ENCODE data around the gene LRRC32. TPM values are rescaled to one million over a fixed set of nuclear protein-coding genes. Genes with fewer than 3 reads are reported as not detected.
A peak's percentile ranks its signal among the peaks of the same experiment; 100 is the strongest.

LRRC32 gene
- total RNA-seq, 2 donors from 2014 or later = 12.5 to 15.6 TPM

DNA sequence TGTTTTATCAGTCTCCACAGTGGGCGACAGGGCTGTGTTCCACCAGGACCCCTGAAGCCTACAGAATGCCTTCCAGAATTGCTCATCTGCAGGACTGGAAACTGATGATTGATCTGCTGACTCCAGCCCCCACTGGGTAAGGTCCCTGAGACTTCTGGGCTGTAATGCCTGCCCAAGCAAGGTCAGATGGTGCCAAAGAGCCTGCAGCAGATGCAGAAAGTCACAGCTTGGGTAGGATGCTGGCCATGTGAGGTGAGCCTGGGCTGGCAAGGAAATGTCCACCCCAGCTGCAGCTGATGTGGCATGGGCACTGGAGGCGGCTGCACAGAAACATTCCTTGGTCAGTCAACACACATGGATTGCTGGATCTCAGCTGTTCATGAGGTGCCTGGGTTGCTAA lies 30.9 kb downstream of the LRRC32 start:
- intact Hi-C loops (cut with DNase I, micrococcal nuclease) = no loop called here
- no peak for ATAC-seq
- no peak for DNase-seq

DNA sequence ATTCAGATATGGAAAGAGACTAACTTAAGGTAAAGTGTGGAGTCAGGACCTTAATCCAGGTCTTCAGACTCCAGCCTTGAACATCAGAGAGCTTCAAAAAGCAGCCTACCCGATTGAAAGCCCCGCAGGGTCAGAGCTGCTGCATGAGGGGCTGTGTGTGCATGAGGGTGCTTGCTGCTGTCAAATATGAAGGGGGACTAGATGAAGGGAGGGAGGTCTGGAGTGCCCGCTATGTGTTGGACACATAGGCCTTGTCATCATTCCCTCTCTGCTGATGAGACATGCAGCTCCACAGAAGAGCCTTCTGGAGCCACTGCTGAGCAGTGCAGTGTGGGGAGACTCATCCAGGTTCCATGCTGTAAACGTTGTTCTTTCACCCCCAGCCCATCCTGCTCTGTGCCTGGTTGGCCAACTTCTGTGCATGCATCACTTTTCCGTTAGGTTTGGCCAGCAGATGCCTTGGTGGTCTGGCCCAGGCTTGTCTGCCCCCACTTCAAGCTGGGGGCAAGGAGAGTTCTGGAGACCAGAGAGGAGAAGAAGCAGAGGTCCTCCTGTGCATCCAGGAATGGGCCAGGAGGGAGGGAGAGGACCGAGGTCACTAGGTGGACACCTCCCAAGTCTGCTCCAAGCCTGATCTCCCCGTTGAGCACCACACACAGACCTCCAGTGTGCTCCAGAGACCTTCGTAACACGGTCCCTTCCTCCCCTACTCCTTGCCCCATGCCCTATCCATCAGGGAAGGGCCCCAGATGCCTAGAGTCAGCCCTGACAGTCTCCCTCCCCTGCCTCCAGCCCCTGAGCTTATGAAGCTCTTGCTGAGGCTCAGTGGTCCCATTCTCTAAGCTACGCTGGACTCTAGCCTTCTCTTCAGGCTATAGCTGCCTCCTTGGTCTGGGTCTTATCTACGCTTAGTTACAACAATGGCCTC lies 32.0 kb downstream of the LRRC32 start:
- no peak for DNase-seq
- intact Hi-C loops (cut with DNase I, micrococcal nuclease) = no loop called here
- ATAC-seq = no peak

DNA sequence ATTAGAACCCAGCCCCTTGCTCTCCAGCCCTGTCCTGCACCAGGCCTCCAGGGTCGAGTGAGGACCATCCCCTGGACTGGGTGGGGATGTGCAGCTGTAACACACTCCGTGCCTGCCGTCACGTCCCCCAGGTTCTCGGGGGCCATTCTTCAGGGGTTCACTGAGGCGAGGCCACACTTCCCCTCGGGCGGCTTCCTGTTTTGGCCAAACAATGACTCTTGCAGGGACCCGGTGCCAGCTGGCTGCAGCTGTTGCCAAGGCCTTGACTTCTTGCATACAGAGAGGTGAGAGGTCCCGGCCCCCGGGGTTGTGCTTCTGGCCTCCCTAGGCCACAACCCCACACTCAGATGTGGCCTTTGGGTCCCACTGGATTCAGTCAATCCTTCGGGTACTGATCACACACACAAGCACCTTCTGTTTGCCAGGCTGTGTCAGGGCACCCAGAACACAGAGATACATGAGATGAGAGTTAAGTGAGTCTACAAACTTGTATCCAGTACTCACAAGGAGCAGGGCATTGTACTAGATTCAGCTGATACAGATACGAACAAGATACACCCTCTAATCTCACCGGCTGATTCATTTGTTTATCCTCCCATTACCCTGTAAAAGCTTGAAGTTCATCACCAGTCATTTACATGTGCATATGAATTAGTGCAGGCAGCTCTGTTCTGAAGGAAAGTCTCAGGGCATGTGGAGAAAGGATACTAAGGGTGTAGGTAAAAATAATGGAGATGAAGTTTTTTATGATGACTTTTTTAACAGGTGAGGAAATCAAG lies 32.9 kb downstream of the LRRC32 start:
- intact Hi-C loops (cut with DNase I, micrococcal nuclease) = no loop called here
- ATAC-seq (no peak), DNase-seq (peak in 1 of 2 donors; percentile 59)

DNA sequence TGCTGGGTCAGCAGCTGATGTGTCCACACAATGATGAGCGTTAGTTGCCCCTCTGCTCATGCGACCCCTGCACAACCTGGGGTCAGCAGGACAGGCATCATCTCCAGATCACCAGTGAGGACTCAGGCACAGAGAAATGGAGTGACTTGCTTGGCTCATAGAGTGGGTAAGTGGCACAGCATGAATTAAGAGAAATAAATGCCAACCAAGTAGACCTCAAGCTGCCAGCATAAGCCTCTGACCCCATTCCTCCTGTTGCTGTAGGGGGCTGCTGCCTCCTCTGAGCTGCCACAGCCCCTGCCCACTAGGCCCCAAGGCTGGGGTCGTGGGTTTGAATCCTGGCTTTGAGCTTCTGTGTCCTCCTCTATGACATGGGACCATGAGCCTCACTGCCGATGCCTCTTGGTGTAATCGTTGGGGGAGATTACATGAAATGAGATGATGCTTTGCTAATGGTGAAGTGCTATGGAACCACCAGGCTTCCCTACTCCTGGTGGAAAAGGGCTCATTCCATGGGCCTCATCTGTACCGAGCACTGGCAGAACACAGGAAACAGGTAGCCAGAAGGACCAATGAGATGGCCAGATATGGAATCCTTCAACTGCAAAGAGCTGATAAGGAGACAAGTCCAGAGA lies 33.6 kb downstream of the LRRC32 start:
- DNase-seq = no peak
- intact Hi-C loops (cut with DNase I, micrococcal nuclease) = no loop called here
- no peak for ATAC-seq

DNA sequence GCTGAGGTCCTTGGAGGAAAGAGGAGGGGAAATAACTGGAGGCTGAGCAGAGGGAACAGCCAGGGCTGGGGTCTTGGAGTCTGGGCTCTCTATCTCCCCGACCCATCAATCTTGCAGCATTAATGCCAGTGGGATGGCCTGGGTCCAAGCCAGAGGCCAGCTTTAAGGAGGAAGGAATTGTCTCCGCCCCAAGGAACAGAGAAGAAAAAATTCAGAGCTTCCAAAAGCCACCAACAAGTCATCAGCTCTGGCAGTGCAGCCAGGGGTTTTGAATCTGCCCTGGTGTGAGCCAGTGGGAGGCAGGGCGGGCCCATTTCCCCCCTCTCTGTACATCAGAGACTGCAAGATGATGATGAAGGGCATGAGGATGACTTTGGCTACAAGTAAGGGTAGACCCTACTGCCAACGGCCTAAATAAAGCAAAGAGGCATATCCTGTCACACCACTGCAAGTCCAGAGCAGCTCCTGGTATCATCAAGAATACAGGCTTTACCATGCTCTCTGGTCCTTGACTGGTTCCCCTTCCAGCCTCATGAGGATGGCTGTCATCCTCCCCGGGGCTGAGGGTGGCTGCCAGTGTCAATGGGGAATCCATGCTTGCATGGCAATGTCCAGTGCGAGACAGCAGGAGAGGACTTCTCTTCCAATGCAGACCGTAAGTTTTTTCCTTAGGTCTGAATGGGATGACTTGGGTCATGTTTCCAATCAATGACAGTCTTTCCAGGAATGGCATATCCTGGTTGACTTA lies 34.4 kb downstream of the LRRC32 start:
- ATAC-seq (no peak), DNase-seq (no peak)
- intact Hi-C loops (cut with DNase I, micrococcal nuclease) = no loop called here

DNA sequence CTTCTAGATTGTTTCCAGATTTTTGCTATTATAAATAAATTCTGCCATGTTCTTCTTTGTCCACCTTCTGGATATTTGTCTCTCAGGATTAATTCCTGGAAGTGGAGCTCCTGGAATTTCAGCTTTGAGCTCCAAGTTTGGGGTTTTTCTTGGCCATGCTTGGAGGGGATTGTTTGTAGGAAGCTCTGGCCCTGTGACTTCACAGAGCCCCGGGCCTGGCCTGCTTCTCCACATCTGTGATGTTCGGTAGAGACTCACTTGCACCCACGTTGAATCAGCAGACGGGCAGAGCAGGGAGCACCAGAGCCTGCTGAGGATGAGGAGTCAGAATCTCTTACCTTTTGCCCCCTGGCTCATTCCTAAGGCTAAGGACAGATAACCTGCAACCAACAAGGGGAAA lies 35.7 kb downstream of the LRRC32 start:
- no peak for DNase-seq
- no peak for ATAC-seq
- intact Hi-C loops (cut with DNase I, micrococcal nuclease) = no loop called here

DNA sequence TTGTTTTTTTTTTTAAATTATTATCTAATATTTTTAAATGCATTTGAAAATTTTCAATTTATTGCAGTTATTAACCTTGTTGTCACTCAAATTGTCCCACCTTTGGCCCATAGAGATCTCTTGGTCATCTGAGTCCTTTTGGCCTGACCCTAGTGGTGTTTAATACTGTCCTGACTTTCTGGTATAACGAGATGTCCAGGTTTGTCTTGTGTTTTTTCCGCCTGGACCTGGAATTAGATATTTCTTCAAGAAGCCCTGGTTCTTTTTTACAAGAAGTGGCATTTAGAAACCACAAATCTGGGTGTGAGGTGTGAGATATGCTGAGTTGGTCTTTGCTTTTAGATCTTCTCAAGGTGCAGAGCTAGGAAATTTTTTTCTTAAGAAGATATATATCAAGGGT lies 38.1 kb downstream of the LRRC32 start:
- ATAC-seq (no peak), DNase-seq (no peak)
- intact Hi-C loops (cut with DNase I, micrococcal nuclease) = no loop called here

DNA sequence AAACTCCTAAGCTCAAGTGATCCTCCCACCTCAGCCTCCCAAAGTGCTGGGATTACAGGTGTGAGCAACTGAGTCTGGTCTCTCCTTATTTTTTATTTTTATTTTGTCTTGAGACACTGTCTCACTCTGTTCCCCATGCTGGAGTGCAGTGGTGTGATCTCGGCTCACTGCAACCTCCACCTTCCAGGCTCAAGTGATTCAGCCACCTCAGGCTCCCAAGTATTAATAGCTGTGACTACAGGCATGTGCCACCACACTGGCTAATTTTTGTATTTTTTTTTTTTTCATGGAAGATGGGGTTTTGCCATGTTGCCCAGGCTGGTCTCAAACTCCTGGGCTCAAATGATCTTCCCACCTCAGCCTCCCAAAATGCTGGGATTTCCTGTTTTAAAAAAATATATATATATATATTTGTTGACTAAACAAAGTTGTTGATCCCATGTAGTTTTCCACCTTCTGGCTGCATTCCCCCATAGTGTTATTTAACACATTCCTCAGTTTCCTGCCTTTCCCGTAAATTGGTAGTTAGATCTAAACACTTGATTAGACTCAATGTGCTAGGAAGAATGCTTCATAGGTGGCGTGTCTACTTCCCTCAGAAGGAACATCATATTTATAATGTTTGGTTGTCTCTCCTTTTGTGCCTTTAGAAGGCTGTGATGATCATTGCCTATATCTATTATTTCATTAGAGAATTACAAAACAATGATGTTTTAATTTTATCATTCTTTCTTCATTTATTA lies 38.8 kb downstream of the LRRC32 start:
- DNase-seq = no peak
- intact Hi-C loops (cut with DNase I, micrococcal nuclease) = no loop called here
- ATAC-seq = no peak

DNA sequence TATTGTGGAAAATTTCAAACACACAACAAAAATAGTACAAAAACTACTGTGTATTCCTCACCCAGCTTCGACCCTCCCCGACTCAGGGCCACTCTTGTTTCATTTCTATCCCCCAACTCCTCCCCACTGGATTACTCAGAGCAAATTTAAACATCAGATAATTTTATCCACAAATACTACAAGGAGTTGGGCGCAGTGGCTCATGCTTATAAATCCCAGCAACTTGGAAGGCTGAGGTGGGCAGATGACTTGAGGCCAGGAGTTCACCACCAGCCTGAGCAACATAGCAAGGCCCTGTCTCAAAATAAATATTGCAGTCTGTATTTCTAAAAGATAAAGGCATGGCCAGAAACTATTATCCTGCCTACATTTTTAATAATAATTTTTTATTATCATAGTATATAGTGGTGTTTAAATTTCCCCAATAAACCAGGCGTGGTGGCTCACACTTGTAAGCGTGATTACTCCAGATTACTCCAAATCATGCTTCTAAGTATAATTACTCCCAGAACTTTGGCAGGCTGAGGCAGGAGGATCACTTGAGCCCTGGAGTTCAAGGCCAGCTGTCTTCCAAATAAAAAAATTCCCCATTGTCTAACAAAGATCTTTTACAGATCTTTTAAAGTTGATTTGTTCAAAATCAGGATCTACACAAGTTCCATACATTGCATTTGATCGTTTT lies 39.8 kb downstream of the LRRC32 start:
- intact Hi-C loops (cut with DNase I, micrococcal nuclease) = no loop called here
- DNase-seq = no peak
- peak; percentile 20 for ATAC-seq

DNA sequence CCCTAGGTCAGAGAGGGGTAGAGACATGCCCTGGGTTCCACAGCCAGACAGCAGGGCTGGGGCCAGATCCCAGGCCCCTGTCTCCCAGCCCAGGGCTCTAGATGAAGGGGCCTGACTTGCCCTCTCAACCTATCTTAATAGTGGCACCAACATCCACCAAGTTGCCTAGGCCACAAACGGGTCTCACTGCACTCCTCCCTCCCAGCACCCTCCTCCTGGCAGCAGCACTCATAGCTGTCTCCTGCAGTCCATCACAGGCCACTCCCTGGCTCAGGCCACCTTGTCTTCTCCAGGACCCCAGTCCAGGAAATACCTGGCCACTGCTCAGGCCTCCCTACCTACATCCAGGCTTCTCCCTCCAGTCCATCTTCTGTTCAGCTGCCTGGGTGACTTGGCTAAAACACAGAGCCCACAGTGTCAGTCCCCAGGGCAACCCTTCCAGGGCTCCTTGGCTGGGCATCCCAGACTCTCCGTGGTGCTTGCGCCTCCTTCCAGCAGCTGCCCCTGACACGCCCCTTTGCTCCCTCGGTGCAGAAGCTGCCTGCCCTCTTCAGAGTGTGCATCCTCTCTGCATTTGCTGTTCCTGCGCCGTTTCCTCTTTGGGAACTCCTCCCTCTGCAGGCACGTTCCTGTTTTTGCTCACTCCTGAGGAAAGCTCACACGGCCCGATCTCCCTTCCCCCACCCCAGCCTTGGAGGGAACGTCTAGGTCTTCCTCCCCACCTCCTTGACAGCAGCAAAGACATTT lies 40.5 kb downstream of the LRRC32 start:
- DNase-seq = peak; percentile 74 to 84
- intact Hi-C loops (cut with DNase I, micrococcal nuclease) = no loop called here
- peak; percentile 91 for ATAC-seq

DNA sequence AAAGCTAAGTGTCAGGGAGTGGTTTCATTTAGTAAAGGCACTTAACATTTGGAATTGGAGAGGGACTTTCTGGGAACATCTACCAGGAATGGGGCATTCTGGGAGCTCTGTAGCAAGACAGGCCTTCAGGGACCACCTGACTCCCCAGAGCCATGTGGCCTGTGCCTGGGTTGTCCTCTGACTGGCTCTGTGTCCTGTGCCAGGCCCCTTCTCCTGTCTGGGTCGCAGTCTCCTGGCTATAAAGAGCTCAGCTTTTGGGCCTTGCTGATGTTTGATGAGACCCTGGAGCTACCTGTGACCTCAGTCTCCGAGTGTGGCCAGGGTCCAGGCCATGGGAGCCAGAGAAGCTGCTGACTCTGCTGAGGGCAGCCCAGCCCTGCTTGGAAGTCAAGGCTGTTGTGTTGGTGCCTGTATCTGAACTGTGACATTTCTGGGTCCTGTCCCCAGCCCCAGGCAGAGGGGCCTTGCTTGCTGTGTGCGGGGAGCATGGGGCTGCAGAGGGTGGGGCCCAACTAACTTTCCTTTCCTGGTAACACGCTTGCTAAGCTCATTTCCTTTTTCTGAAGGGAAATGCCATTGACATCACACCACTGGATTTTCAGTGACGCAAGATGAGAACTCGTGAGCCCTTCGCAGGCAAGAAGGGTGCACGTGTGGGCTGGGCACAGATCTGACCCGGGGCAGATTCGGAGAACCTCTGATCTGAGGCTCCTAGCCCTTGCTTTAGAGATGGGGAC lies 41.3 kb downstream of the LRRC32 start:
- ATAC-seq (peak; percentile 10), DNase-seq (no peak)
- intact Hi-C loops (cut with DNase I, micrococcal nuclease) = no loop called here

DNA sequence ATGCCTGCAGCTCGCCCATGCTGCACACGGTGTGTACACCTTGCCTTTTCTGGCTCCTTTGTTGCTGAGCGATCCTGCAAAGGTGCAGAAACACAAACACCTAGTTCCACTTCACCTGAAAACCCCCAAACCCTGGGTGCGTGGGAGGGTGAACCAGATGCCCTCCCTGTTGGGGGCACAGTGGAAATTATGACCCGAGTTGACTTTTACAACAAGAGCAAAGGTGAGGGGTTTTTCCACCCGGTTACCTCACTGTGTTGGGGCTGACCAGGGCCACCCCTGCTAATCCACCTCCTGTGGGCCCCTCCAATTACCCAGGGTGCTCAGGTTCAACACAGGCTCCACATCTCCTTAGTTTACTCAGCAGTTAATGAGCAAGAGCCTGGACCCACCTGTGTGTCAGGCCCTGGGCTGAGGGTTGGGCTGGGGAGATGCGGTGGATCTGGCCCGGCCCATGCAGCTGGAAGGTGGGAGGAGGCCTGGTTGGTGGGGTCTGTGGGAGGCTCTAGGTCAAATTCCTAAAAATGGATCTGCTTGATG lies 42.1 kb downstream of the LRRC32 start:
- intact Hi-C loops (cut with DNase I, micrococcal nuclease) = no loop called here
- ATAC-seq = no peak
- DNase-seq = no peak

DNA sequence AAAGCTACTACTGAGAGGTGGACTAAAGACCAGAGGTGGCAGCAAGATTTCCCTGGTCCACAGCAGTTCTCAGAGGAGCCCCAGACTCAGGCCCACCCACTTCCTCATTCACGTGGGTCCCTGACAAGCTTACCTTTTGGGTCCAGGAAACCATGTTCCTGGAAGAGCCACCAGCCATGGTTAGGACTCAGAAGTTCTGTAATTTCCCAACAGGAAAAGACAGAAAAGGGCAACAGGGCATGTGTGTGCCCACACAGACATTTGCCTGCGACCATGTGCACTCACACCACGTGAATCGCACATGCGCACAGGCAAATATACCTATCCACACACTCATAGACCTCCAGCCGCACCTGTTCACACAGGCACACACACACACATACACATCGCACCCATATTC lies 42.9 kb downstream of the LRRC32 start:
- DNase-seq = no peak
- intact Hi-C loops (cut with DNase I, micrococcal nuclease) = no loop called here
- no peak for ATAC-seq

DNA sequence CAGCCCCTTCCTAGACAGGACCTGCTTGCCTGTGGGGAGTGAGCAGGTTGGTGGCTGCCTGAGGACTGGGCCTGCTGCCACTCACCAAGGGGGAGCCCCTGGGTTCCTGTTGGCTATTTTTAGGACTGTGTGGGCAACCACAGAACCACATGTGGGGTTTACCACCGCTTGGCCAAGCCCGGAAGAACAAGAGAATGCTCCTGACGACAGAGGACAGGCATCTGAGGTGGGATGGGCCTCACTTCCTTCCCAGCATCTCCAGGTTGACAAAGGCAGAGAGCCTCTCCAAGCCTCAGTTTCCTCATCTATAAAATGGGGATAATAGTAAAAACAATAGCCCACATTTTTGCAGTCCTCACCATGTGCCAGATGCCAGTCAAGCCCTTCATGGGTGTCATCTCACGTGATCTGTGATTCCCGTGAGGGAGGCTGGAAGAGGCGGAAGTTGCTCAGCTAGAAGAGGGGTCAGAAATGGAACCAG lies 43.6 kb downstream of the LRRC32 start:
- intact Hi-C loops (cut with DNase I, micrococcal nuclease) = no loop called here
- DNase-seq (no peak), ATAC-seq (no peak)

DNA sequence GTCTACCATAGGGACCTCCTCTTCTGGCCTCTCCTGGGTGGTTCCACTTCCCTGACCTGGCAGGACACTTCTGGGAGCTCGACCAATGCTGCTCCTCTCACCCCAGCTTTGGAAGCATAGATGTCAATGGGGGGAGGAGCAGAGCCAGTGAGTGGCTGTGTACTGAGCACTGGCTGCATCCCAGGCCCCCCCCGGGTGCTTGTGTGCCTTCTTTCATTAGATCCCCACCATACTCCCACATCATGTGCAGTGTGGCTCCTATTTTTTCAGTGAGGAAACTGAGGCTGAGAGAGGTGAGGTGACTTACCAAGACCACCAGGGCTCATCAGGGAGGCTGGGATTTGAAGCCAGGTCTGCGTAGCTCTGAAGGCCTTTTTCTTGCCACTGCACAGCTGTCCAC lies 44.3 kb downstream of the LRRC32 start:
- ATAC-seq (no peak), DNase-seq (no peak)
- intact Hi-C loops (cut with DNase I, micrococcal nuclease) = no loop called here
